Activated naive CD8-positive, alpha-beta T cell treated with anti-CD3 and anti-CD28 coated beads, Interleukin-2, amount 50 U/mL, for 24 hours (primary cell): ENCODE measurements around the gene PRPSAP1.
"Not testable (repeated sequence)": the region's sequence is repeated elsewhere in the genome, so short reads cannot be mapped to it uniquely, and the experiment has no call there.

ENCODE experiments used
- ATAC-seq: fragments of 150-1000 bp; cut with Tn5 transposase; one replicate; pipeline ENCODE4 v1.10.0; 2021
- DNase-seq: peaks from one replicate; pipeline ENCODE4 v3.0.0; 2021
- H3K27ac Mint-ChIP-seq: one replicate; pipeline ENCODE4 v1.8.0; 2021; ENCODE audit warnings: mild to moderate bottlenecking, mixed read lengths
- H3K27me3 Mint-ChIP-seq: one replicate; pipeline ENCODE4 v1.8.0; 2021; ENCODE audit warnings: mixed read lengths
- H3K36me3 Mint-ChIP-seq: one replicate; pipeline ENCODE4 v1.8.0; 2021; ENCODE audit warnings: low read depth, mixed read lengths
- H3K4me1 Mint-ChIP-seq: one replicate; pipeline ENCODE4 v1.8.0; 2021; ENCODE audit warnings: mixed read lengths
- H3K4me3 Mint-ChIP-seq: one replicate; pipeline ENCODE4 v1.8.0; 2021; ENCODE audit warnings: mild to moderate bottlenecking, moderate library complexity, mixed read lengths
- H3K9me3 Mint-ChIP-seq: one replicate; pipeline ENCODE4 v1.8.0; 2021; ENCODE audit warnings: mixed read lengths

Gene PRPSAP1

GRCh38 chr17:76371656-76372628 is 18.2 kb upstream of the PRPSAP1 start:
- DNase-seq (no peak), ATAC-seq (peak; percentile 42)
- Mint-ChIP-seq H3K4me3 (no peak overlapping the region), H3K4me1 (peaks cover 4% of the 10 kb centered on the region), H3K36me3 (no peaks in the 10 kb centered on the region), H3K27me3 (no peaks in the 10 kb centered on the region), H3K27ac (no peak overlapping the region), H3K9me3 (no peaks in the 10 kb centered on the region)

DNA sequence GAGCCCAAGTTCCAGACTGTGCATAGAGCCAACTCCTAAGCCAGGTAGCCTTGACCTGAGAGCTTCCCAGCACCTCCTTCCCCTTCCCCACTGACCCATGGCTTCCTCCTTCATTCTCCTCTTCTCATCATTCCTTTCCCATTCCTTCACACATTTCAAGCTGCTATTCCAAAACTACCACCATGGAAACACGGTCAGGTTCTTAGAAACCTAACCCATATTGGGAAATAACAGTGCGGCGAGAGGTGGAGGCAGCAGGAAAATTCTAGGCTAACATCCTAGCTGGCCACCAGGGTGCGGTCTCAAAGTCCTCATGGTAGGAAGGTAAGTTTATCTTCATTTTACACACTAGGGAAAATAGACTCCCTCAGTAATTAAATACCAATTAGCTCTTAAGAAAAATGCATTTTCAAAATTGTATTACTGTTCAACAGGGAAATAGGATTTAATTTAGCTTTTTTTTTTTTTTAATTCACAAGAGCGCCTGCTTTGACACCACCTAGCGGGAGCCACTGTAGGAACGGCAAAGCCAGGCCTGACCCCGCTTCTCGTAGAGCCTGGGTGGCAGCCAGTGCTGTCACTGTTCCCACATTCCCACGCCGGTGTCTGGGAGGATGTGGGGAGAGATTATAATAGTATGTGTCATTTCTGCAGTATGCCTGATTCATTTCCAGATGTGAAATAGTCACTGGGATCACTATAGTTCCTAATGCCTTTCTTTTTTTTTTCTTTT is 16.7 kb upstream of the PRPSAP1 start:
- Mint-ChIP-seq H3K9me3 (no peaks in the 10 kb centered on the region), H3K27me3 (no peaks in the 10 kb centered on the region), H3K4me3 (no peak overlapping the region), H3K36me3 (no peaks in the 10 kb centered on the region), H3K27ac (no peak overlapping the region), H3K4me1 (peaks cover 4% of the 10 kb centered on the region)
- no peak for DNase-seq
- ATAC-seq = no peak

DNA sequence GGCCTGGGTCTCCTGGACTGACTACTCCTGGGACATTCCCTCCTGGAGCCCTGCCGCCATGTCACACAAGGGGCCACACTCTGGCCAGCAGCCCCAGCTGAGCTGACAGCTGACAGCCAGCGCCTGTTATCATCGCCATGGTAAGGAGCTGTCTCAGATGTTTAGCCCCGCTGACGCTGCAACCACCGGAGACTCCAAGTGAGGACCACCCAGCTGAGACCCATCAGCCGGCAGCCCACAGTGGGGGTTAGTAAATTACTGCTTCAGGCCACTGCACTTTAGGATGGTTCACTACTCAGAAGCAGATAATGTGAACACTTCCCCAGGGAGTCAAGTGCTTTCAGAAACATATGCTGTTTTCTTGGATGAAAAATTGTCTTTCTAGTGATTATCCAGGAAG is 16.1 kb upstream of the PRPSAP1 start:
- no peaks in the 10 kb centered on the region for H3K9me3 Mint-ChIP-seq
- DNase-seq (no peak), ATAC-seq (no peak)
- peaks cover 4% of the 10 kb centered on the region for H3K4me1 Mint-ChIP-seq
- no peaks in the 10 kb centered on the region for H3K36me3 Mint-ChIP-seq
- no peak overlapping the region for H3K4me3 Mint-ChIP-seq
- H3K27ac Mint-ChIP-seq = no peak overlapping the region
- no peaks in the 10 kb centered on the region for H3K27me3 Mint-ChIP-seq

DNA sequence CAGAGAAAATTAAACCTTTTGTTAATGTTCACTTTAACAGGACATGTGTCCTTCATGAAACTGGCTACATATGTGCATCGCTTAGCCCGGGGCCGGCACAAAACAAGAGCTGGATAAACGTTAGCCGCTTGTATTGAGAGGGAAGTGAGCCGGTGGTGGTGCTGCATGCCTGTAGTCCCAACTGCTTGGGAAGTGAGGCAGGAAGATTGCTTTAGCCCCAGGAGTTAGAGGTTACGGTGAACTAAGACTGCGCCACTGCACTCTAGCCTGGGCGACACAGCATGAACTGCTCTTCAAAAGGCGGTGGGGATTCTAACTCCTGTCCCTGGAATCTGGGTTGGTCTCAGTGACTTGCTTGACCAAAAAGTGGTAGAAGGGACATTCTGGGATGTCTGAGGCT is 15.7 kb upstream of the PRPSAP1 start:
- Mint-ChIP-seq H3K4me3 (no peak overlapping the region), H3K27ac (no peak overlapping the region), H3K27me3 (no peaks in the 10 kb centered on the region), H3K9me3 (no peaks in the 10 kb centered on the region), H3K36me3 (no peaks in the 10 kb centered on the region), H3K4me1 (peaks cover 4% of the 10 kb centered on the region)
- ATAC-seq (no peak), DNase-seq (no peak)

DNA sequence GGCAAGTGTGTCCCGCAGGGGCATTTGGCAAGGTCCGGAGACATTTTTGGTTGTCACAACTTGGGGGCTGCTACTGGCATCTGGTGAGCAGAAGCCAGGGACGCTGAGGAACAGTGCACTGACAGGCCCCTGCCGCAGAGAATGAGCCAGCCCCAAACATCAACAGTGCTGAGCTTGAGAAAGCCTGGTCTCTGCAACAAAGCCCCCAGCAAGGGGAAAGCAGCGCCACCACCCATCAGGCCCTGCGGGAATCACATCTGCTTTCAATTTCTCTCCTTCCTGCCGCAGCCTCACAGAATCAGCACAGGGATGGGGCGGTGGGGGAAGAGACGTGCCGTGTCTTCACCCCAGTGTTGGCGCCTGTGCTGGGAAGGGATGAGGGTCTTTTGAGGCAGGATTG is 14.8 kb upstream of the PRPSAP1 start:
- Mint-ChIP-seq H3K27ac (no peak overlapping the region), H3K9me3 (no peaks in the 10 kb centered on the region), H3K4me3 (no peak overlapping the region), H3K36me3 (no peaks in the 10 kb centered on the region), H3K27me3 (no peaks in the 10 kb centered on the region), H3K4me1 (peaks cover 4% of the 10 kb centered on the region)
- ATAC-seq = no peak
- no peak for DNase-seq

DNA sequence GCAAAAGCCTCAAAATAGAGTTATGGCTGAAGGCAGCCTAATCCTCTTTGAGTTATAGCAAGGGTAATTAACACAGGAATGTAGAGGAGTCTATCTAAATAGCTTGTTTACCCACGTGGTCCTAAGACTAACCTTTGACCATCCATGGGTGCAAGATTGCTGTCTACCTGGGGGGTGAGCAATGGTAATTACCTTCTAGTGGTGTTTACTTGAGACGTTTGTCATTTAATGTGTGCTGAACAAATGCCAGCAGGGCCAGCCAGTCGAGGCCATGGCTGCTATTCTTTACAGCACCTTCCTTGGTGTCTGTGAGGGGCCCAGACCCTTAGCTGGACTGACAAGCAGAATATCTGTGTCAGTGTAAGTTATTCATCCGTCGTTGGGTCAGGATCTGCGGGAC is 13.9 kb upstream of the PRPSAP1 start:
- H3K4me1 Mint-ChIP-seq = peaks cover 4% of the 10 kb centered on the region
- no peak overlapping the region for H3K27ac Mint-ChIP-seq
- no peaks in the 10 kb centered on the region for H3K27me3 Mint-ChIP-seq
- ATAC-seq (no peak), DNase-seq (no peak)
- no peaks in the 10 kb centered on the region for H3K36me3 Mint-ChIP-seq
- no peak overlapping the region for H3K4me3 Mint-ChIP-seq
- H3K9me3 Mint-ChIP-seq = no peaks in the 10 kb centered on the region

DNA sequence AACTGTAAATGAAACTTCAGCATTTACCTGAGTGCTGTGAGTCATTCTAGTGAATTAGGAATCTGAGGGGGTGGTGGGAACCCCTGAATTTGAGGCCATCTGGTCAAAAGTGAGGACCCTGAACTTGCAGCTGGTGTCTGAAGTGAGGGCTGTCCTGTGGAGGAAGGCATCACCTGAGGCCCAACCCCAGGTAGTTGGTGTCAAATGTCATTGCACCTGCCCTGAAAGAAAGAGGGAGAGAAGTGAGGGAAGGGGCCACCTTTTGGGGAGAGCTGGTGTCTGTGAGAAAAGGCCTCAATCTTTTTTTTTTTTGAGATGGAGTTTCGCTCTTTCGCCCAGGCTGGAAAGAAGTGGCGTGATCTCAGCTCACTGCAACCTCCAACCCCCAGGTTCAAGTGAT is 12.5 kb upstream of the PRPSAP1 start:
- Mint-ChIP-seq H3K27ac (no peak overlapping the region), H3K36me3 (no peaks in the 10 kb centered on the region), H3K27me3 (no peaks in the 10 kb centered on the region), H3K9me3 (no peaks in the 10 kb centered on the region), H3K4me1 (no peaks in the 10 kb centered on the region), H3K4me3 (no peak overlapping the region)
- DNase-seq (no peak), ATAC-seq (no peak)

DNA sequence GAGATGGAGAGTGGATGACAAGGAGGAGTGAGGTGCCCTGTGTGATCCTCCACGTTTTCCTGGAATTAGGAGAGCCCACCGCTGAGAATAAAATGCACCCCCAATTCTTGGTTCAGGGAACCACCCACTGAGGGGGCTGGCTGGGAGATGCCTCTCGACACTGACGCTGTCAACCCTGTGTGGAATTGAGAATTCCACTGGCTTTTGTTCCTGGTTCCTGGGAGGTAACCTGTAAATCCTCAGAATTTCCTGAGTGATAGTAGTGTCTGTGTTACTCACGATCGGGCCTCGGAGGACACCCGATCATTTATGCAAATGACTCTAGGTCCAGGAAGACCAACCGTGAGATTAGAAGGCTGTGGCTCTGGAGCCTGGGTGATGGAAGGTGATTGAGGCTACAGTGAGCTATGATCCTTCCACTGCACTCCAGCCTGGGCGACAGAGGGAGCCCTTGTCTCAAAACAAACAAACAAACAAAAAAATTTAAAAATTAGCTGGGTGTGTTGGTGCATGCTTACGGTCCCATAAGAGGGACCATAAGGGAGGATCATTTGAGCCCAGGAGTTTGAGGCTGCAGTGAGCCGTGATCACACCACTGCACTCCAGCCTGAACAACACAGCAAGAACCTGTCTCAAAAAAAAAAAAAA is 11.7 kb upstream of the PRPSAP1 start:
- H3K36me3 Mint-ChIP-seq = no peaks in the 10 kb centered on the region
- DNase-seq (no peak), ATAC-seq (no peak)
- no peak overlapping the region for H3K27ac Mint-ChIP-seq
- no peaks in the 10 kb centered on the region for H3K9me3 Mint-ChIP-seq
- H3K4me1 Mint-ChIP-seq = no peaks in the 10 kb centered on the region
- no peak overlapping the region for H3K4me3 Mint-ChIP-seq
- no peaks in the 10 kb centered on the region for H3K27me3 Mint-ChIP-seq

DNA sequence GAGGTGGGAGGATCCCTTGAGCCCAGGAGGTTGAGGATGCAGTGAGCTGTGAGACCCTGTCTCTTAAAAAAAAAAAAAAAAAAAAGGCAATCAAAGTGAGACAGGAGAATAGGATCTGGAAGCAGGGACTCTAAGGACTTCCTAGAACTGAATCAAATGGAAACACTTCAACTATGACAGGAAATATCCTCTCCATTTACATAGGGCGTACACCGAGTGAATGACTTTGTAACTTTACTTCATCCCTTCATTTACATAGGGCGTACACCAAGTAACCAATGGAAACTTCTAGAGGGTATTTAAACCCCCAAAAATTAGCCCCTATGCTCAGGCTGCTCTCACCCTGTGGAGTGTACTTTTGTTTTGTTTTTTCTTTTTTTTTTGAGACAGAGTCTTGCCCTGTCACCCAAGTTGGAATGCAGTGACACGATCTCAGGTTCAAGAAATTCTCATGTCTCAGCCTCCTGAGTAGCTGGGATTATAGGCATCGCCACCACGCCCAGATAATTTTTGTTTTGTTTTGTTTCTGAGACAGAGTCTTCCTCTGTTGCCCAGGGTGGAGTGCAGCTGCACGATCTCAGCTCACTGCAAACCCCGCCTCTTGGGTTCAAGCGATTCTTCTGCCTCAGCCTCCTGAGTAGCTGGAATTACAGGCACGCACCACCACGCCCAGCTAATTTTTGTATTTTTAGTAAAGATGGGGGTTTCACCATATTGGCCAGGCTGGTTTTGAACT is 9.6 kb upstream of the PRPSAP1 start:
- DNase-seq (no peak), ATAC-seq (no peak)
- Mint-ChIP-seq H3K4me3 (no peak overlapping the region), H3K4me1 (no peaks in the 10 kb centered on the region), H3K9me3 (no peaks in the 10 kb centered on the region), H3K27me3 (peaks cover 1% of the 10 kb centered on the region), H3K36me3 (no peaks in the 10 kb centered on the region), H3K27ac (no peak overlapping the region)

DNA sequence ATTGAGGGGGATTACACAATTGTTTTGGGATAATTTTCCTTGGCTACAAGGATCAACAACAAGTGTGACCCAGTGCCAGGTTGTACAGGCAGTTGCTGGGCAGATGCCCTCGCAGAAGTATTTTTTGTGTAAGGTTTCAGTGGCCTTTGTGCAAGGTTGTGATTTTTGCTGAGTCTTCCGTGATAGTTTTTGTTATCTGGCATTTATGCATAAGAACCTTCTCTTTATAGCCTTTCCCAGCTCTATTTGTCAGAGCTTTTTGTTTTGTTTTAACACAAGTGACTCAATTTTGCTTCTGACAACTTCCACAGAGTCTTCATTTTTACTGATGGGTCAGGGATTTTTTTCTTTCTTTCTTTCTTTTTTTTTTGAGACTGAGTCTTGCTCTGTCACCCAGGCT is 6.7 kb upstream of the PRPSAP1 start:
- H3K9me3 Mint-ChIP-seq = no peaks in the 10 kb centered on the region
- DNase-seq = no peak
- no peaks in the 10 kb centered on the region for H3K4me1 Mint-ChIP-seq
- peaks cover 1% of the 10 kb centered on the region for H3K27me3 Mint-ChIP-seq
- no peak overlapping the region for H3K4me3 Mint-ChIP-seq
- H3K27ac Mint-ChIP-seq = no peak overlapping the region
- no peak for ATAC-seq
- H3K36me3 Mint-ChIP-seq = no peaks in the 10 kb centered on the region

DNA sequence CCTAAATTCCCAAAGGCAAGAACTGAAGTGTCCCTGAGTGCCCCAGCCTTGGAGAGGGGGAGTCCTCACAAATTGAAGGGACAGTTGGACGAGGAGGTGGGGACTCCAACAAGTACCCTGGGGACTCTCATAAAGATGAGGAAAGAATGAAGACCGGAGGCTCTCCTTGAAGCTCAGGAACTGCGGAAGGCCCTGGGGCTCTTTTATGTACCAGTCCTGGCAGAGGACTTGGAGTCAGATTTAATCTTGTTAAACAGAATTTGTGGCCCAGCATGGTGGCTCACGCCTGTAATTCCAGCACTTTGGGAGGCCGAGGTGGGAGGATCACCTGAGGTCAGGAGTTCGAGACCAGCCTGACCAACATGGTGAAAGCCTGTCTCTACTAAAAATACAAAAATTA is 6.1 kb upstream of the PRPSAP1 start:
- H3K4me3 Mint-ChIP-seq, H3K27me3 Mint-ChIP-seq, H3K4me1 Mint-ChIP-seq, ATAC-seq, DNase-seq, H3K9me3 Mint-ChIP-seq, H3K36me3 Mint-ChIP-seq, H3K27ac Mint-ChIP-seq: not testable (repeated sequence)

GRCh38 chr17:76359375-76359774 is 5.7 kb upstream of the PRPSAP1 start:
- ATAC-seq = no peak
- H3K36me3 Mint-ChIP-seq = no peaks in the 10 kb centered on the region
- H3K27ac Mint-ChIP-seq = no peak overlapping the region
- no peak for DNase-seq
- H3K27me3 Mint-ChIP-seq = peaks cover 1% of the 10 kb centered on the region
- H3K4me1 Mint-ChIP-seq = peaks cover 7% of the 10 kb centered on the region
- H3K9me3 Mint-ChIP-seq = no peaks in the 10 kb centered on the region
- no peak overlapping the region for H3K4me3 Mint-ChIP-seq

DNA sequence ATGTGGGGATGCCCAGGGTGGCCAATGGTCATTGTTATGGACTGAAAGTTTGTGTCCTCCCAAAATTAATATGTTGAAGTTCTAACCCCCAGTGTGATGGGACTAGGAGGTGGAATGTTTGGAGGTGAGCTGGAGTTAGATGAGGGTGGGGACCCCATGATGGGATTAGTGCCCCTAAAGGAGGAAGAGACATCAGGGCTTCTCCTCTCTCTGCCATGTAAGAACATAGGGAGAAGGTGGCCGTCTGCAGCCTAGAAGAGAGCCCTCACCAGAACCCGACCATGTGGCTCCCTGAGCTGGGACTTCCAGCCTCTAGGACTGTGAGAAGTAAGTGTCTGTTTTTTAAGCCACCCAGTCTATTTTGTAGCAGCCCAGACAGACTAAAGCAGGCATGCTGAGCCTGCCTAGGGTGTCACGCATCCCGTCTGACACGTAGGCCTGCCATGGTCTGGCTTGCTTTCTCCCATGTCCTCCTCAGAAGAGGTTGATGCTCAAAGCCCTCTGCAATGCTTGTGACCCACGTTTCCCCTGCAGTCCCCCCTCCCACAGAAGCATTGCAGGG is 4.0 kb upstream of the PRPSAP1 start:
- Mint-ChIP-seq H3K36me3 (no peaks in the 10 kb centered on the region), H3K27ac (no peak overlapping the region), H3K4me3 (no peak overlapping the region), H3K27me3 (peaks cover 1% of the 10 kb centered on the region), H3K9me3 (no peaks in the 10 kb centered on the region), H3K4me1 (peaks cover 16% of the 10 kb centered on the region)
- DNase-seq = no peak
- ATAC-seq = no peak

- DNase-seq (no peak), ATAC-seq (no peak)
- Mint-ChIP-seq H3K36me3 (no peaks in the 10 kb centered on the region), H3K4me3 (no peak overlapping the region), H3K4me1 (peaks cover 20% of the 10 kb centered on the region), H3K27me3 (peaks cover 1% of the 10 kb centered on the region), H3K27ac (no peak overlapping the region), H3K9me3 (no peaks in the 10 kb centered on the region)
Observed at GRCh38 chr17:76356803-76357456, 3.2 kb upstream of the PRPSAP1 start.
